Natural killer cell (primary cell): ENCODE measurements around the gene PCDHGB3. TPM values are rescaled to one million over a fixed set of nuclear protein-coding genes. Genes with fewer than 3 reads are reported as not detected.

ENCODE experiments used
- ATAC-seq, 3 donors: fragments of 150-1000 bp in 2 of 3; fragments of 200-7000 bp in 1 of 3; cut with Tn5 transposase; 1 replicate in 1 of 3; 2 replicates in 2 of 3; pipeline ENCODE4 v1.10.0; 2021; ENCODE audit warnings: mild to moderate bottlenecking in 2 of 3, moderate library complexity in 2 of 3
- DNase-seq, 2 donors: peaks; one replicate each; pipeline versions ENCODE4 v3.0.0 to v3.0.0-alpha.2; 2013 to 2021; ENCODE audit warnings: mixed read lengths in 1 of 2
- H3K27ac ChIP-seq: one replicate; pipeline ENCODE4 v1.5.1; 2013; ENCODE audit warnings: mild to moderate bottlenecking, low read length
- H3K27me3 ChIP-seq: one replicate; pipeline ENCODE4 v1.6.1; 2013; ENCODE audit warnings: low read length; ENCODE audit not compliant: control insufficient read depth, insufficient read depth
- H3K36me3 ChIP-seq: one replicate; pipeline ENCODE4 v1.6.1; 2013; ENCODE audit warnings: low read length; ENCODE audit not compliant: control insufficient read depth, insufficient read depth
- H3K4me1 ChIP-seq: one replicate; pipeline ENCODE4 v1.6.1; 2013; ENCODE audit warnings: low read length; ENCODE audit not compliant: control insufficient read depth, insufficient read depth
- H3K4me3 ChIP-seq: one replicate; pipeline ENCODE4 v1.5.1; 2013; ENCODE audit warnings: low read length
- H3K9me3 ChIP-seq: one replicate; pipeline ENCODE4 v1.6.1; 2013; ENCODE audit warnings: low read length; ENCODE audit not compliant: control insufficient read depth, insufficient read depth
- H3K27ac Mint-ChIP-seq, 2 donors: one replicate each; pipeline ENCODE4 v1.8.0; 2022; ENCODE audit warnings: mild to moderate bottlenecking in 2 of 2, mixed read lengths in 2 of 2, moderate library complexity in 1 of 2
- H3K27me3 Mint-ChIP-seq, 2 donors: one replicate each; pipeline ENCODE4 v1.8.0; 2022; ENCODE audit warnings: low read depth in 2 of 2, mixed read lengths in 2 of 2
- H3K36me3 Mint-ChIP-seq: one replicate; pipeline ENCODE4 v1.8.0; 2022; ENCODE audit warnings: mixed read lengths
- H3K4me1 Mint-ChIP-seq, 2 donors: one replicate each; pipeline ENCODE4 v1.8.0; 2022; ENCODE audit warnings: mixed read lengths in 2 of 2
- H3K4me3 Mint-ChIP-seq: one replicate; pipeline ENCODE4 v1.8.0; 2022; ENCODE audit warnings: mild to moderate bottlenecking, moderate library complexity, mixed read lengths
- H3K9me3 Mint-ChIP-seq, 2 donors: one replicate each; pipeline ENCODE4 v1.8.0; 2022; ENCODE audit warnings: mixed read lengths in 2 of 2
- CTCF ChIP-seq: fragments of 200-600 bp; IDR thresholded peaks from one replicate; pipeline ENCODE4 v1.8.0; 2022; ENCODE audit warnings: antibody characterized with exemption
- WGBS: methylation state at CpG from one replicate; pipeline ENCODE4 v1.1.7; 2013; ENCODE audit warnings: missing lambda C conversion rate; ENCODE audit not compliant: insufficient coverage; 5-methylcytosine and 5-hydroxymethylcytosine counted together
- intact Hi-C: fragments of 100-400 bp; cut with micrococcal nuclease; formaldehyde crosslinking; loops from one replicate; pipeline ENCODE4 v1.14.2; 2022
- total RNA-seq, 4 donors: library from RNA; stranded (reverse); fragments of 120-200 nt in 1 of 4; gene quantifications; one replicate each; pipeline versions ENCODE4 v1.2.3 to v1.2.4, GENCODE V29; 2013 to 2022

PCDHGB3 gene
- total RNA-seq: under 1 TPM in 2 of 3 donors, not detected in 1; 0.52 to 0.68 TPM
- total RNA-seq (2013): 0.79 TPM

- H3K27ac Mint-ChIP-seq: peak within 1 kb of the TSS in 1 of 2 donors; percentile 58
These were observed at the start of gene PCDHGB3 for GRCh38 chr5:141369994-141370848. Gene PCDHGB3 (plus strand): TSS chr5:141370242. CDS start chr5:141370395, 153 bp downstream.

GRCh38 chr5:141322261-141322660, 47.8 kb upstream of the PCDHGB3 start:
- intact Hi-C loops: no loop called here
- Histone ChIP-seq H3K27ac (no peak overlapping the region), H3K9me3 (peaks cover 33% of the 10 kb centered on the region), H3K4me3 (no peak overlapping the region), H3K27me3 (no peaks in the 10 kb centered on the region), H3K4me1 (peaks cover 18% of the 10 kb centered on the region), H3K36me3 (peaks cover 7% of the 10 kb centered on the region)
- ATAC-seq (no peak), DNase-seq (no peak)
- Mint-ChIP-seq H3K36me3 (peaks cover 46% of the 10 kb centered on the region), H3K9me3 (peaks cover 11 to 17% of the 10 kb centered on the region in 2 donors), H3K27me3 (peaks cover 14 to 21% of the 10 kb centered on the region in 2 donors), H3K4me1 (peaks cover 39% of the 10 kb centered on the region in 2 donors), H3K4me3 (peak overlapping the region; percentile 99), H3K27ac (peak overlapping the region in 1 of 2 donors; percentile 100)
- no peak for TF ChIP-seq CTCF
- whole genome bisulfite sequencing: 71% methylated on average over 1 of the region's 3 CpGs

More at GRCh38 chr5:141369994-141370848, at the start of gene PCDHGB3:
- DNase-seq (peak in 1 of 2 donors; percentile 57), ATAC-seq (peak; percentile 72 to 79 (median 77))
- peaks cover 4 to 7% of the 10 kb centered on the region in 2 donors for H3K4me1 Mint-ChIP-seq
- Histone ChIP-seq H3K4me1 (no peaks in the 10 kb centered on the region), H3K36me3 (no peaks in the 10 kb centered on the region), H3K27me3 (peaks cover 62% of the 10 kb centered on the region), H3K4me3 (peak within 1 kb of the TSS; percentile 1), H3K9me3 (peaks cover 38% of the 10 kb centered on the region), H3K27ac (no peak within 1 kb of the TSS)
- H3K36me3 Mint-ChIP-seq: peaks cover 4% of the 10 kb centered on the region
- TF ChIP-seq CTCF: no peak
- H3K27me3 Mint-ChIP-seq: peaks cover 58 to 76% of the 10 kb centered on the region in 2 donors
- H3K4me3 Mint-ChIP-seq: peak within 1 kb of the TSS; percentile 82
- WGBS: 21% methylated on average over 32 of the region's 32 CpGs
- intact Hi-C loops: no loop called here
- H3K9me3 Mint-ChIP-seq: peaks cover 0 to 2% of the 10 kb centered on the region in 2 donors

DNA sequence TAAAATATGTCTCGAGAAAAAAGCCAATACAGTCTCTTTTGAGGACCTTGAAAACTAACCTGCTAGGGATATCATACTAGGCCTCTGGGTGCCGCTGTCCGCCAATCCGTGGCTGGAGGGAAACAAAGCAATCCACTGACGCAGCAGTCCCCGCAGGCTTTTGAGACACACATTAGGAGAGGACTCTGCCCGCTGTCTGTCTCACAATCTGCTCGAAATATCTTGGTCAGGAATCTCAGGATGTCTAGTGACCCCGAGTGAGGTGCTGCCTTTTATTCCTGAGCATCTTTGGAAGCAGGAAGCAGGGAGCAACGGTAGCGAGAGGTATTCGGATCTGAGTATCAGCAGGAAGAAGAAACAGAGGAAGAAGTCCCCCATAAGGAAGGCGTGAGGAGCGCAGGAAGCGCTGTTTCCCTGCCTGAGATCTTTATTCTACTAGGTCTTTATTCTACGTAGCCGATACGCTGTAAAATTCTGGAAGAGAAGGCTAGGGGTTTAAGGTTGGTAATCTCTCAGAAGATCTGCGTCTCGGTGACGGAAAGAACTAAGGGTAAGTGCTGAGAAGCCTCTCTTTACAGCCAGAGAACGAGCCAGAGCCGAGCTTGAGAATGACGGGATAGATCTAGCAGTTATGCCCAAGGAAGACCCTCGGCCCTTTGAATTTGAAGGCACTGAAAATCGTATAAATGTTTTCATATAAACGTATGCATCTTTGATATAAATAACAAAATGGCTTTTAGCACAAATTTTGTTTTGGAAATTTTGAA, 43.8 kb upstream of the PCDHGB3 start:
- ATAC-seq (peak; percentile 64 to 94 (median 85)), DNase-seq (peak; percentile 52 to 81)
- H3K4me1 Mint-ChIP-seq: peaks cover 7 to 8% of the 10 kb centered on the region in 2 donors
- intact Hi-C loops: loop anchor here (1.0 to 5.0 kb wide), 2 partner anchors 186 to 198 kb away; no protein-coding TSS in a partner anchor
- peaks cover 8% of the 10 kb centered on the region for H3K4me1 ChIP-seq
- H3K9me3 Mint-ChIP-seq: no peaks in the 10 kb centered on the region
- H3K4me3 Mint-ChIP-seq: peak overlapping the region; percentile 92
- peak overlapping the region; percentile 22 for H3K27ac ChIP-seq
- H3K27me3 Mint-ChIP-seq: peaks cover 35 to 60% of the 10 kb centered on the region in 2 donors
- H3K27ac Mint-ChIP-seq: peak overlapping the region in 1 of 2 donors; percentile 92
- peaks cover 15% of the 10 kb centered on the region for H3K27me3 ChIP-seq
- peaks cover 3% of the 10 kb centered on the region for H3K9me3 ChIP-seq
- no peaks in the 10 kb centered on the region for H3K36me3 ChIP-seq
- 19% methylated on average over 26 of the region's 27 CpGs for WGBS
- H3K4me3 ChIP-seq: peak overlapping the region; percentile 32
- peaks cover 18% of the 10 kb centered on the region for H3K36me3 Mint-ChIP-seq
- peak; percentile 67 for TF ChIP-seq CTCF
